ENCODE results near the gene CPE. TPM values are rescaled to one million over a fixed set of nuclear protein-coding genes. Genes with fewer than 3 reads are reported as not detected.

Gene CPE
- total RNA-seq, 1 donor from 2014 or later = 43.6 TPM

GRCh38 chr4:165470009-165470408 is 91.2 kb downstream of the CPE start:
- H3K4me3 Mint-ChIP-seq = no peak overlapping the region

GRCh38 chr4:165472943-165473676 is 94.3 kb downstream of the CPE start:
- no peak for DNase-seq (ENCODE audit: low spot score)
- peaks cover 30% of the 10 kb centered on the region for H3K9me3 ChIP-seq (ENCODE audit: low read depth)
- peaks cover 55% of the 10 kb centered on the region for H3K9me3 Mint-ChIP-seq

More at GRCh38 chr4:165470009-165470408, 91.2 kb downstream of the CPE start:
- Histone ChIP-seq H3K27me3 (no peaks in the 10 kb centered on the region), H3K9me3 (ENCODE audit: low read depth) (peaks cover 30% of the 10 kb centered on the region), H2AFZ (replicated peaks) (no peak overlapping the region), H3K4me2 (no peak overlapping the region), H3K36me3 (peaks cover 10% of the 10 kb centered on the region), H3K9ac (no peak overlapping the region), H3K4me3 (no peak overlapping the region), H3K27ac (no peak overlapping the region), H3K79me2 (ENCODE audit: low read depth) (no peaks in the 10 kb centered on the region), H4K20me1 (ENCODE audit: low read depth) (no peaks in the 10 kb centered on the region), H3K4me1 (no peaks in the 10 kb centered on the region), H3F3A (ENCODE audit: low read depth) (no peaks in the 10 kb centered on the region)
- peaks cover 46% of the 10 kb centered on the region for H3K9me3 Mint-ChIP-seq
- TF ChIP-seq EZH2phosphoT487 (IDR thresholded peaks at IDR 0.05) = no peak
- no peak for TF ChIP-seq EZH2 (IDR thresholded peaks at IDR 0.05)
- no peak for TF ChIP-seq CTCF (IDR thresholded peaks at IDR 0.05)
- DNase-seq (ENCODE audit: low spot score) = no peak
- no peaks in the 10 kb centered on the region for H3K4me1 Mint-ChIP-seq
- H3K36me3 Mint-ChIP-seq = peaks cover 22% of the 10 kb centered on the region
- H3K27me3 Mint-ChIP-seq (ENCODE audit: insufficient read depth, low read depth) = no peaks in the 10 kb centered on the region
- H3K27ac Mint-ChIP-seq = no peak overlapping the region

GRCh38 chr4:165474784-165475705 is 96.2 kb downstream of the CPE start:
- no peaks in the 10 kb centered on the region for H4K20me1 ChIP-seq (ENCODE audit: low read depth)
- peaks cover 30% of the 10 kb centered on the region for H3K9me3 ChIP-seq (ENCODE audit: low read depth)
- H3K4me1 ChIP-seq = no peaks in the 10 kb centered on the region
- Mint-ChIP-seq H3K27ac (no peak overlapping the region), H3K9me3 (peaks cover 55% of the 10 kb centered on the region), H3K4me1 (no peaks in the 10 kb centered on the region), H3K4me3 (no peak overlapping the region), H3K27me3 (ENCODE audit: insufficient read depth, low read depth) (no peaks in the 10 kb centered on the region), H3K36me3 (peaks cover 35% of the 10 kb centered on the region)
- no peak for DNase-seq (ENCODE audit: low spot score)
- H3K27me3 ChIP-seq = no peaks in the 10 kb centered on the region
- H3F3A ChIP-seq (ENCODE audit: low read depth) = no peaks in the 10 kb centered on the region
- H2AFZ ChIP-seq (replicated peaks) = no peak overlapping the region
- H3K9ac ChIP-seq = no peak overlapping the region
- no peaks in the 10 kb centered on the region for H3K79me2 ChIP-seq (ENCODE audit: low read depth)
- no peak overlapping the region for H3K4me2 ChIP-seq
- no peak overlapping the region for H3K4me3 ChIP-seq
- peaks cover 10% of the 10 kb centered on the region for H3K36me3 ChIP-seq
- H3K27ac ChIP-seq = no peak overlapping the region
- TF ChIP-seq EZH2 (IDR thresholded peaks at IDR 0.05) (no peak), CTCF (IDR thresholded peaks at IDR 0.05) (no peak), EZH2phosphoT487 (IDR thresholded peaks at IDR 0.05) (no peak)

More at GRCh38 chr4:165472943-165473676, 94.3 kb downstream of the CPE start:
- no peaks in the 10 kb centered on the region for H3K27me3 Mint-ChIP-seq (ENCODE audit: insufficient read depth, low read depth)
- TF ChIP-seq CTCF (IDR thresholded peaks at IDR 0.05) = no peak
- no peak for TF ChIP-seq EZH2 (IDR thresholded peaks at IDR 0.05)
- no peak for TF ChIP-seq EZH2phosphoT487 (IDR thresholded peaks at IDR 0.05)
- H3K27ac ChIP-seq = no peak overlapping the region
- H3K36me3 ChIP-seq = peaks cover 10% of the 10 kb centered on the region
- H3K27ac Mint-ChIP-seq = no peak overlapping the region
- no peak overlapping the region for H3K4me3 ChIP-seq
- H3K9ac ChIP-seq = no peak overlapping the region
- no peaks in the 10 kb centered on the region for H3K79me2 ChIP-seq (ENCODE audit: low read depth)
- H3K27me3 ChIP-seq = no peaks in the 10 kb centered on the region
- H3F3A ChIP-seq (ENCODE audit: low read depth) = no peaks in the 10 kb centered on the region
- H3K4me1 ChIP-seq = no peaks in the 10 kb centered on the region
- H3K4me1 Mint-ChIP-seq = no peaks in the 10 kb centered on the region
- no peak overlapping the region for H2AFZ ChIP-seq (replicated peaks)
- no peak overlapping the region for H3K4me3 Mint-ChIP-seq
- peaks cover 32% of the 10 kb centered on the region for H3K36me3 Mint-ChIP-seq
- no peak overlapping the region for H3K4me2 ChIP-seq
- no peaks in the 10 kb centered on the region for H4K20me1 ChIP-seq (ENCODE audit: low read depth)
